ENCODE data around the gene PAX8.
A peak's percentile ranks its signal among the peaks of the same experiment; 100 is the strongest.

DNA sequence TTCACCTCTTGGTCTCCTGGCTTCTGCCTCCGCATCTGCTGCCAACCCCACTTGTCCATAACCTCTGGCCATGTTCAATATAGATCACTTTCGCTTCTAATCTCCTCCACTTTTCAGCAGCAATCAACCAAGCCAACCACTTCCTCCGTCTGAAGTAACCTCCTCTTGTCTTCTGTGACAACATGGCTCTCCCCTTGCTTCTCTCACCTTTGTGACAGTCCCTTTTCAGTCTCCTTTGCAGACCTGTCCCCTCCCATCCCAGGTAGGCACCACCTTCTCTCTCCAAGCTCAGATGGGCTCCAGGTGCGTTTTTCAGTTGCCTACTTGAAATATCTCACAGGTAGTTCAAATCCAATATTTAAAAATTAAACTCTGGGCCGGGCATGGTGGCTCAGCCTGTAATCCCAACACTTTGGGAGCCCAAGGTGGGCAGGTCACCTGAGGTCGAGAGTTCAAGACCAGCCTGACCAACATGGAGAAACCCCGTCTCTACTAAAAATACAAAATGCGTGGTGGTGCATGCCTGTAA lies 109.7 kb downstream of the PAX8 start:
- TF ChIP-seq CREB1 (IDR thresholded peaks at IDR 0.05): no peak
- TF ChIP-seq CREB1 (CRISPR knock-in tag; IDR thresholded peaks at IDR 0.05): no peak
- TF ChIP-seq SMAD1 (CRISPR knock-in tag; IDR thresholded peaks at IDR 0.05; ENCODE audit: borderline replicate concordance, low read depth): 0 out of 2 replicates have a peak, but pooled peaks have one; percentile 15
- TF ChIP-seq, protein P1, sequence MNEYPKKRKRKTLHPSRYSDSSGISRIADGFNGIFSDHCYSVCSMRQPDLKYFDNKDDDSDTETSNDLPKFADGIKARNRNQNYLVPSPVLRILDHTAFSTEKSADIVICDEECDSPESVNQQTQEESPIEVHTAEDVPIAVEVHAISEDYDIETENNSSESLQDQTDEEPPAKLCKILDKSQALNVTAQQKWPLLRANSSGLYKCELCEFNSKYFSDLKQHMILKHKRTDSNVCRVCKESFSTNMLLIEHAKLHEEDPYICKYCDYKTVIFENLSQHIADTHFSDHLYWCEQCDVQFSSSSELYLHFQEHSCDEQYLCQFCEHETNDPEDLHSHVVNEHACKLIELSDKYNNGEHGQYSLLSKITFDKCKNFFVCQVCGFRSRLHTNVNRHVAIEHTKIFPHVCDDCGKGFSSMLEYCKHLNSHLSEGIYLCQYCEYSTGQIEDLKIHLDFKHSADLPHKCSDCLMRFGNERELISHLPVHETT (CRISPR knock-in tag; conservative IDR thresholded peaks at IDR 0.05): no peak
- TF ChIP-seq MXD4 (CRISPR knock-in tag; IDR thresholded peaks at IDR 0.05): no peak
- TF ChIP-seq ZFX (CRISPR knock-in tag; IDR thresholded peaks at IDR 0.05; ENCODE audit: low read depth): no peak
- TF ChIP-seq, protein P2, sequence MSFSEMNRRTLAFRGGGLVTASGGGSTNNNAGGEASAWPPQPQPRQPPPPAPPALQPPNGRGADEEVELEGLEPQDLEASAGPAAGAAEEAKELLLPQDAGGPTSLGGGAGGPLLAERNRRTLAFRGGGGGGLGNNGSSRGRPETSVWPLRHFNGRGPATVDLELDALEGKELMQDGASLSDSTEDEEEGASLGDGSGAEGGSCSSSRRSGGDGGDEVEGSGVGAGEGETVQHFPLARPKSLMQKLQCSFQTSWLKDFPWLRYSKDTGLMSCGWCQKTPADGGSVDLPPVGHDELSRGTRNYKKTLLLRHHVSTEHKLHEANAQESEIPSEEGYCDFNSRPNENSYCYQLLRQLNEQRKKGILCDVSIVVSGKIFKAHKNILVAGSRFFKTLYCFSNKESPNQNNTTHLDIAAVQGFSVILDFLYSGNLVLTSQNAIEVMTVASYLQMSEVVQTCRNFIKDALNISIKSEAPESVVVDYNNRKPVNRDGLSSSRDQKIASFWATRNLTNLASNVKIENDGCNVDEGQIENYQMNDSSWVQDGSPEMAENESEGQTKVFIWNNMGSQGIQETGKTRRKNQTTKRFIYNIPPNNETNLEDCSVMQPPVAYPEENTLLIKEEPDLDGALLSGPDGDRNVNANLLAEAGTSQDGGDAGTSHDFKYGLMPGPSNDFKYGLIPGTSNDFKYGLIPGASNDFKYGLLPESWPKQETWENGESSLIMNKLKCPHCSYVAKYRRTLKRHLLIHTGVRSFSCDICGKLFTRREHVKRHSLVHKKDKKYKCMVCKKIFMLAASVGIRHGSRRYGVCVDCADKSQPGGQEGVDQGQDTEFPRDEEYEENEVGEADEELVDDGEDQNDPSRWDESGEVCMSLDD (CRISPR knock-in tag; IDR thresholded peaks at IDR 0.05; ENCODE audit: borderline replicate concordance): no peak
- no peak for TF ChIP-seq KDM5A (IDR thresholded peaks at IDR 0.05; ENCODE audit: borderline replicate concordance, low read length)
- TF ChIP-seq PAWR (CRISPR knock-in tag; IDR thresholded peaks at IDR 0.05; ENCODE audit: borderline replicate concordance): no peak
- TF ChIP-seq, protein P3, sequence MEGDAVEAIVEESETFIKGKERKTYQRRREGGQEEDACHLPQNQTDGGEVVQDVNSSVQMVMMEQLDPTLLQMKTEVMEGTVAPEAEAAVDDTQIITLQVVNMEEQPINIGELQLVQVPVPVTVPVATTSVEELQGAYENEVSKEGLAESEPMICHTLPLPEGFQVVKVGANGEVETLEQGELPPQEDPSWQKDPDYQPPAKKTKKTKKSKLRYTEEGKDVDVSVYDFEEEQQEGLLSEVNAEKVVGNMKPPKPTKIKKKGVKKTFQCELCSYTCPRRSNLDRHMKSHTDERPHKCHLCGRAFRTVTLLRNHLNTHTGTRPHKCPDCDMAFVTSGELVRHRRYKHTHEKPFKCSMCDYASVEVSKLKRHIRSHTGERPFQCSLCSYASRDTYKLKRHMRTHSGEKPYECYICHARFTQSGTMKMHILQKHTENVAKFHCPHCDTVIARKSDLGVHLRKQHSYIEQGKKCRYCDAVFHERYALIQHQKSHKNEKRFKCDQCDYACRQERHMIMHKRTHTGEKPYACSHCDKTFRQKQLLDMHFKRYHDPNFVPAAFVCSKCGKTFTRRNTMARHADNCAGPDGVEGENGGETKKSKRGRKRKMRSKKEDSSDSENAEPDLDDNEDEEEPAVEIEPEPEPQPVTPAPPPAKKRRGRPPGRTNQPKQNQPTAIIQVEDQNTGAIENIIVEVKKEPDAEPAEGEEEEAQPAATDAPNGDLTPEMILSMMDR (CRISPR knock-in tag; IDR thresholded peaks at IDR 0.05): no peak
